Measurements from ENCODE around the gene LYPD1.

DNA sequence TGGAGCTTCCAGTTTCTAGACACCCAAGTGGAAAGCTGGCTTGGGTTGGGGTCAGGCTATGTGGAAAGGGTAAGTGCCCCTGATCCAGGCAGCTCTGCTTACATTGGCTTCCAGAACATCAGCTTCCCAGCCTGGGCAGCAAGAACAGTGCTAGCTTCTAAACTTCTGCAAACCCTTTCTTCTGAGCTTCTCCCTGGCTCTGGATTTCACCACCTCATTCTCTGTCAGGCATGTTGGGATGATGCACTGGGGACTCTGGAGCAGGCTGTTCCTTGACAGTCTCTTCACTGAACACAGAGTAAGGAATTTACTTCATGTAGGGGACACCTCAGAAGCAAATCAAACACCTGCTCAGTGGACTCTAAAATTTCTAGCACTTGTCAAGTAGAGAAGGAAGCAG is 72.8 kb downstream of the LYPD1 start:
- TF ChIP-seq CTCF (conservative IDR thresholded peaks at IDR 0.05; ENCODE audit: low read depth, low read length) (no peak), EZH2 (IDR thresholded peaks at IDR 0.05; ENCODE audit: borderline replicate concordance, low read depth, low read length, poor library complexity, severe bottlenecking) (no peak)

Measured in A673 (cell line).